GM19395 (cell line): ENCODE data around the gene GTF2H3.
"Not testable (repeated sequence)": the region's sequence is repeated elsewhere in the genome, so short reads cannot be mapped to it uniquely, and the experiment has no call there.

Source experiments
- ATAC-seq: cut with Tn5 transposase; IDR thresholded peaks from one replicate; pipeline ENCODE4 v1.9.1; 2021; ENCODE audit warnings: mild to moderate bottlenecking, moderate library complexity; ENCODE audit not compliant: unreplicated experiment

GTF2H3 gene

GRCh38 chr12:123633379-123634141 is at the start of gene GTF2H3, which contains the start of gene EIF2B1:
Gene GTF2H3 (plus strand): TSS chr12:123633829. CDS start chr12:123633860, 31 bp downstream.
Gene EIF2B1 (minus strand): TSS chr12:123633686. CDS start chr12:123633557, 129 bp downstream.
- ATAC-seq, result peak; percentile 96

- no peak for ATAC-seq
These were observed 41.7 kb upstream of the GTF2H3 start for GRCh38 chr12:123591702-123592481.

- no peak for ATAC-seq
These were observed 37.9 kb upstream of the GTF2H3 start for GRCh38 chr12:123595729-123596128.

GRCh38 chr12:123597100-123597499 is 36.5 kb upstream of the GTF2H3 start:
- no peak for ATAC-seq

- no peak for ATAC-seq
These were observed 35.1 kb upstream of the GTF2H3 start for GRCh38 chr12:123598522-123598921.

- ATAC-seq, result no peak
These were observed 34.3 kb upstream of the GTF2H3 start for GRCh38 chr12:123599310-123599709.

GRCh38 chr12:123599721-123600120 is 33.9 kb upstream of the GTF2H3 start:
- no peak for ATAC-seq

- ATAC-seq, result peak; percentile 80
These were observed 31.8 kb upstream of the GTF2H3 start, which contains the start of gene DDX55 for GRCh38 chr12:123601602-123602489. Gene DDX55 (plus strand): TSS chr12:123602099. CDS start chr12:123602149, 50 bp downstream.

- ATAC-seq, result no peak
These were observed 30.9 kb upstream of the GTF2H3 start for GRCh38 chr12:123602651-123603195.

GRCh38 chr12:123603495-123603894 is 30.1 kb upstream of the GTF2H3 start:
- not testable (repeated sequence) for ATAC-seq

GRCh38 chr12:123607756-123608155 is 25.9 kb upstream of the GTF2H3 start:
- ATAC-seq, result no peak

GRCh38 chr12:123608182-123608581 is 25.4 kb upstream of the GTF2H3 start:
- ATAC-seq, result no peak

- ATAC-seq, result no peak
These were observed 19.5 kb upstream of the GTF2H3 start for GRCh38 chr12:123614110-123614509.

GRCh38 chr12:123614531-123614930 is 19.1 kb upstream of the GTF2H3 start:
- ATAC-seq, result no peak

GRCh38 chr12:123617144-123617543 is 16.5 kb upstream of the GTF2H3 start:
- no peak for ATAC-seq

GRCh38 chr12:123617580-123617979 is 16.0 kb upstream of the GTF2H3 start:
- ATAC-seq, result no peak

GRCh38 chr12:123621101-123621500 is 12.5 kb upstream of the GTF2H3 start:
- ATAC-seq, result no peak

GRCh38 chr12:123621619-123622530 is 11.8 kb upstream of the GTF2H3 start:
- no peak for ATAC-seq

GRCh38 chr12:123634142-123634561 is 523 bp downstream of the GTF2H3 start:
- no peak for ATAC-seq
